ENCODE data around the gene DUSP9. TPM values are rescaled to one million over a fixed set of nuclear protein-coding genes. Genes with fewer than 3 reads are reported as not detected.
"Not testable (repeated sequence)": the region's sequence is repeated elsewhere in the genome, so short reads cannot be mapped to it uniquely, and the experiment has no call there.

The DUSP9 gene
- total RNA-seq, 1 donor = not detected

- peak; percentile 14 for DNase-seq (ENCODE audit: low read depth)
- H3K4me3 ChIP-seq (ENCODE audit: low read depth, low read length) = no peak overlapping the region
- TF ChIP-seq CTCF (IDR thresholded peaks at IDR 0.05; ENCODE audit: insufficient read depth, low read depth, low read length) = no peak
These were observed 25.8 kb downstream of the DUSP9 start for GRCh38 chrX:153672531-153673427.

- no peak for TF ChIP-seq CTCF (IDR thresholded peaks at IDR 0.05; ENCODE audit: insufficient read depth, low read depth, low read length)
- no peak for DNase-seq (ENCODE audit: low read depth)
- no peak within 1 kb of the TSS for H3K4me3 ChIP-seq (ENCODE audit: low read depth, low read length)
These were observed 26.6 kb downstream of the DUSP9 start, which contains the start of gene PNCK for GRCh38 chrX:153673428-153674218. TSS of gene PNCK (minus strand) at chrX:153673813. CDS start at chrX:153673076, 737 bp downstream.

- H3K4me3 ChIP-seq (ENCODE audit: low read depth, low read length) = no peak overlapping the region
- TF ChIP-seq CTCF (IDR thresholded peaks at IDR 0.05; ENCODE audit: insufficient read depth, low read depth, low read length) = no peak
- no peak for DNase-seq (ENCODE audit: low read depth)
These were observed 27.3 kb downstream of the DUSP9 start for GRCh38 chrX:153674219-153674851.

GRCh38 chrX:153681175-153681574, 34.2 kb downstream of the DUSP9 start:
- no peak overlapping the region for H3K4me3 ChIP-seq (ENCODE audit: low read depth, low read length)
- TF ChIP-seq CTCF (IDR thresholded peaks at IDR 0.05; ENCODE audit: insufficient read depth, low read depth, low read length) = no peak
- DNase-seq (ENCODE audit: low read depth) = no peak

- not testable (repeated sequence) for DNase-seq (ENCODE audit: low read depth); H3K4me3 ChIP-seq (ENCODE audit: low read depth, low read length)
These were observed 36.5 kb downstream of the DUSP9 start for GRCh38 chrX:153683486-153683885.

GRCh38 chrX:153684467-153685155, 37.6 kb downstream of the DUSP9 start:
- DNase-seq (ENCODE audit: low read depth) = no peak
- H3K4me3 ChIP-seq (ENCODE audit: low read depth, low read length) = no peak overlapping the region
- no peak for TF ChIP-seq CTCF (IDR thresholded peaks at IDR 0.05; ENCODE audit: insufficient read depth, low read depth, low read length)
